ENCODE results near the gene DPP6. TPM values are rescaled to one million over a fixed set of nuclear protein-coding genes. Genes with fewer than 3 reads are reported as not detected.
"Not testable (repeated sequence)": the region's sequence is repeated elsewhere in the genome, so short reads cannot be mapped to it uniquely, and the experiment has no call there.

Gene DPP6
- total RNA-seq, 1 experiment from 2014 or later: not detected

DNA sequence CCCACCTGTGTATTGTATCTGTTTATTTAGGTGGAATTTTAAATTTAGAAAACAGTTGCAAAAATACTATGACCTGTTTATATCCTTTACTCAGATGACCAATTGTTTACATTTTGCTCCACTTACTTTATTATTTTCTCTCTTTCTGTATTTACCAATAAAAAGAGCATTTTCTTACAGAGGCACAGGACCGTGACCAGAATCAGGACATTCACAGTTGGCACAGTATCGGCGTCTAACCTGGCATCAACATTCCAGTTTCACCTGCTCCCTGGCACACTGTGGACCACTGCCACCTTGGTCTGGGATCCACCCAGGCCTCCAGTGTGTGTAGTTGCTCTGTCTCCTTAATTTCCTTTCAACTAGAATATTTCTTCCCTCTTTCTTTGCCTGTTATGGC is 39.9 kb downstream of the DPP6 start:
- CTCF ChIA-PET; H3K4me3 Mint-ChIP-seq; DNase-seq (ENCODE audit: low spot score); POLR2A ChIA-PET; H3K27ac Mint-ChIP-seq; ATAC-seq; H3K4me1 Mint-ChIP-seq; H3K27me3 Mint-ChIP-seq (ENCODE audit: low read depth): not testable (repeated sequence)
- Mint-ChIP-seq H3K36me3 (peaks cover 26% of the 10 kb centered on the region), H3K9me3 (peaks cover 15% of the 10 kb centered on the region)

DNA sequence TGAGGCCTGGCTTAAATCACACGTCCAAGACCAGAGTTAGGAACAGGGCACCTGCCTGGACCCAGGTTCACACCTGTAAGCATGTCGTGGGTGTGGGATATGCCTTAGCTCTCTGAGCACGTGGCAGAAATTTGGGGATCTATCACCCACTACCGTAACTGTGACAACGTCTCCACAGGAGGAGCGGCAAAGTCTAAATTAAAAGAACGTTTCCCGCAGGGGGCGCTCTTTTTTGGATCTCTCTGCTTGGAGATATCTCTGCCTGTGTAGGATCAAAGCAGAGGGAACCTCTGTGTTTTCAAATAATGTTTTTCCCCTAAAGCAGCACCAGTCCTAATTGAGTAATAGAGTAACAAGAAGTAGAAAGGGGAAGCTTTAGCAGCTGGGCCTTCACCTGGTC is 43.0 kb downstream of the DPP6 start:
- H3K4me3 Mint-ChIP-seq; ATAC-seq; DNase-seq (ENCODE audit: low spot score); H3K4me1 Mint-ChIP-seq; H3K27ac Mint-ChIP-seq; CTCF ChIA-PET; POLR2A ChIA-PET; H3K27me3 Mint-ChIP-seq (ENCODE audit: low read depth): not testable (repeated sequence)
- Mint-ChIP-seq H3K9me3 (peaks cover 16% of the 10 kb centered on the region), H3K36me3 (peaks cover 23% of the 10 kb centered on the region)

DNA sequence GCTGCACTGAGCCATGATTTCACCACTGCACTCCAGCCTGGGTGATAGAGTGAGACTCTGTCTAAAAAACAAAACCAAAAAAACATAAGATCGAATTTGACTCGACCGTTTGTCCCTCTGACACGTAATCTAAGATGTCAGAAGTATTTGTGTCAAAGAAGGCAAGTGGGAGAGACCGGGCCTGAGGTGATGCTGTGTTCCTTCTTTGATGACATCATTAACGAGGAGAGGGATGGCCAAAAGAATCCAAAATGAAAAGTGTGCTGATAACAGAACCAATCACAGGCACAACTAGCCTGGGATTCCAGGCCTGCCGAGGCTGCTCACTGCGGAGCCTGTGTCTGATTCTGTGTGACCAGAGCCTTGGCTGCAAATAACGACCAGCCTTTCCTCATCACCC is 52.9 kb downstream of the DPP6 start:
- DNase-seq (ENCODE audit: low spot score); H3K27ac Mint-ChIP-seq; POLR2A ChIA-PET; H3K4me3 Mint-ChIP-seq; H3K4me1 Mint-ChIP-seq; CTCF ChIA-PET; ATAC-seq: not testable (repeated sequence)
- Mint-ChIP-seq H3K27me3 (ENCODE audit: low read depth) (peaks cover 16% of the 10 kb centered on the region), H3K36me3 (peaks cover 42% of the 10 kb centered on the region), H3K9me3 (peaks cover 42% of the 10 kb centered on the region)

DNA sequence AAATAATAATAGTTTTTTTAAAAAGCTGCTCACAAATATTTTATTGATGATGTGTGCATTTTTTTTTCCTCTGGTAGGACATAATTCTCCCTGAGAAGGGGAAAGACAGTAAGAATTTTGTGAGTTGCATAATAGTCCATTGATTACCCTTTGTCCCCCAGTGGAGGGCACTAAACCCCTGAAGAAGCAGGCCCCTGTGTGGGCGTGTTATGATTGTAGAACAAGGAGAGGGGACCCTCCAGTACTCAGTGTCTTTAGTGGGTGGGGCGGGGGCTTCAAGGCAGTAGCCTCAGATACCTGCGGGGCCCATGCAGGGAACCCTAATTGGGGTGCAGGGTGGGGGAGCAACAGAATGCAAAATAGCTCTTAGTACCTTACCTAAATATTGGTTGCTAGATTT is 57.4 kb downstream of the DPP6 start:
- H3K27ac Mint-ChIP-seq; CTCF ChIA-PET; H3K4me1 Mint-ChIP-seq; H3K27me3 Mint-ChIP-seq (ENCODE audit: low read depth); H3K4me3 Mint-ChIP-seq; POLR2A ChIA-PET; DNase-seq (ENCODE audit: low spot score): not testable (repeated sequence)
- H3K9me3 Mint-ChIP-seq: peaks cover 55% of the 10 kb centered on the region
- ATAC-seq: peak; percentile 64
- H3K36me3 Mint-ChIP-seq: peaks cover 41% of the 10 kb centered on the region

DNA sequence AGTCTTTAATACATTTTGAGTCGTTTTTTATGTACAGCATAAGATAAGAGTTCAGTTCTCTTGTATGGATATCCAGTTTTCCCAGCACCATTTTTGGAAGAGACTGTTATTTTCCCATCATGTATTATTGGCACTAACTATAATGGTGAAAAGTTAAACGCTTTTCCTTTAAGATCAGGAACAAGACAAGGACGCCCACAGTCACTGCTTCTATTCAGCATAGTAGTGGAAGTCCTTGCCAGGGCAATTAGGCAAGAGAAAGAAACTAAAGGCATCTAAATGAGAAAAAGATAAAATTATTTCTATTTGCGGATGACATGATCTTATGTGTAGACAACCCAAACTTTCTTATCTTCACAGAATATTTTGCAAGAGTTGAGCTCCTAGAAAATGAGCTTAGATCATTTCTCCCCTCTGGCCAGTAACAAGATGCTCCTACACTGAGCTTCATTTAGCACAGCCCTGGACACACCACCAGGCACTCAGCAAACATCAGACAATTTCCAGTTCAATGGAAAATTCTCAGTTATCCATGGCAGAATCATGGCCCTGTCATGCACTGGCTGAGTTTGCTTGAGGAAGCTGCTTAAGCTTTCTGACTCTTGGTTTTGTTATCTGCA is 61.6 kb downstream of the DPP6 start:
- H3K4me1 Mint-ChIP-seq: not testable (repeated sequence)

DNA sequence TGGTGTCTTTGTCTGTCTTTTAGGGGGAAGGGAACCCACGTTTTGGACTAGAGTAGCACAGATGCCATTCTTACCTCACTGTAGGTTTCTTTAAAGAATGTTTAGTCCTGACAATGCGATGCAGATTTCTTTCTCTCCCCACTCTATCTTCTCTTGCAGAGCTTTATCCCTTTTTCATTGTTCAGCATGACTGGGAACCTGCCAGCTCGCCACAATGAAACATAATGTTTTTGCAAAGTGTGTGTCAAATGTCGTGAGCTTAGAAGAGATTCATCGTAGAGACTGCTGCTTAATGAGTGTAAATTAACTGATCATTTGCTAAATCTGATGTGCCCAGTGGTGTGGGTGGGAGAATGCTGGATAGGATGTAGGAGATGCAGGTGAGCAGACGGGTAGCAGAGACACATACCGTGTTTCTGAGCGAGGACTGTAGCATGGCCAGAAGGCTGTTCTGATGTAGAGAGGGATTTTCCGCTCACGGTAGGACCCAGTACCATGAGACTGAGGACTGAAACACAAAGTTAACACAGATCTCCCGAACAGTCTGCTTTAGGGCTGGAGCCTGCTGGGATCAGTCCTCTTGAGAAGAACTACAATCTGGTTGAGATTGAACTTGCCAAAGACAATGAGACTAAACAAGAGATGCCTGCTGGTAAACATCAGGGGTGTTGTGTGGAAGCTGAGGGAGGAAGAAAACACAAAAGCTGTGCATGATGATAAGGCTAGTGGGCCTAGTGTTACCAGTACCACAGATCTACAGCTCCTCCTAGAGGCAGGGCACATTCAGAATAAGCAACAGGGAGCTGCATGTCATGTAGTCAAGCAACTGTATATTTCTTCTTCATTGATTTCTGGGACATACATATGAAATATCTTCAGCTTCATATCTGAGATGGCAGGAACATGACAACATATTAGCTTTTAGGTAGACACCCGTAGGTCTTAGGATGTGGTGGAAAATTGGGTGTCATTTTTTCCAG is 65.5 kb downstream of the DPP6 start:
- ATAC-seq: 0 out of 2 replicates have a peak, but pooled peaks have one; percentile 18
- DNase-seq (ENCODE audit: low spot score); CTCF ChIA-PET; H3K4me1 Mint-ChIP-seq; H3K27ac Mint-ChIP-seq; H3K4me3 Mint-ChIP-seq; H3K27me3 Mint-ChIP-seq (ENCODE audit: low read depth); POLR2A ChIA-PET: not testable (repeated sequence)
- peaks cover 53% of the 10 kb centered on the region for H3K9me3 Mint-ChIP-seq
- peaks cover 42% of the 10 kb centered on the region for H3K36me3 Mint-ChIP-seq

More for the DNA sequence above, 61.6 kb downstream of the DPP6 start:
- Mint-ChIP-seq H3K36me3 (peaks cover 32% of the 10 kb centered on the region), H3K9me3 (peaks cover 45% of the 10 kb centered on the region)
- DNase-seq (ENCODE audit: low spot score); POLR2A ChIA-PET; H3K27ac Mint-ChIP-seq; H3K4me3 Mint-ChIP-seq; CTCF ChIA-PET; H3K27me3 Mint-ChIP-seq (ENCODE audit: low read depth); ATAC-seq: not testable (repeated sequence)

DNA sequence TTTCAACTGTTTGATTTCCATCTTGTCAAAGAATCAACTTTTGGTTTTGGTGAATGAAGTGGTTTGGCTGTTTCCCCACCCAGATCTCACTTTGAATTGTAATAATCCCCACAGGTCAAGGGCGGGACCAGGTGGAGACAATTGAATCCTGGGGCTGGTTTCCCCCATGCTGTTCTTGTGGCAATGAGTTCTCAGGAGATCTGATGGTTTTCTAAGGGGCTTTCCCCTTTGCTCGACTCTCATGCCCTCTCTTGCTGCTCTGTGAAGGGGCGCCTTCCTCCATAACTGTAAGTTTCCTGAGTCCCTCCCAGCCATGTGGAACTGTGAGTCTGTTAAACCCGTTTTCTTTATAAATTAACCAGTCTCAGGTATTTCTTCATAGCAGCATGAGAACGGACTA is 68.6 kb downstream of the DPP6 start:
- H3K4me1 Mint-ChIP-seq; H3K4me3 Mint-ChIP-seq; H3K27ac Mint-ChIP-seq; CTCF ChIA-PET; ATAC-seq; DNase-seq (ENCODE audit: low spot score); POLR2A ChIA-PET; H3K27me3 Mint-ChIP-seq (ENCODE audit: low read depth): not testable (repeated sequence)
- Mint-ChIP-seq H3K9me3 (peaks cover 56% of the 10 kb centered on the region), H3K36me3 (peaks cover 51% of the 10 kb centered on the region)

DNA sequence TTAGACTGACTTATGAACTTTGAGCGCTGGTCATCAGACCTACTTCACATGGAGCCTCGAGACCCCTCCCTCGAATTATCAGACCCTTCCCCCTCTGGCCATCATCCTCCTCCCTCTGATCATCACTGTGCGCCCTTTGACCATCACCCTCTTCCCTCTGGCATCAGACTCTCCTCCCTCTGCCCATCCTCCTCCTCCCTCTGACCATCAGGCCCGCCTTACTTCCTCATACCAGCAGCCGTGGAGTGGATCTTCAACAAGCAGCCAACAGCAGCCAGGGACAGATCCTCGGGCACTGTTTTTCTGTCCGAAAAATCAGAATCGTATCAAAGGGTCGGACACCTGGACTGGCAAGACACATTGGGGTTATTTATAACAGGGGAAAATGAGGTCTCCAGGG is 70.5 kb downstream of the DPP6 start:
- ATAC-seq; H3K4me1 Mint-ChIP-seq; H3K4me3 Mint-ChIP-seq; CTCF ChIA-PET; DNase-seq (ENCODE audit: low spot score); H3K27me3 Mint-ChIP-seq (ENCODE audit: low read depth); H3K27ac Mint-ChIP-seq; POLR2A ChIA-PET: not testable (repeated sequence)
- H3K36me3 Mint-ChIP-seq: peaks cover 45% of the 10 kb centered on the region
- peaks cover 54% of the 10 kb centered on the region for H3K9me3 Mint-ChIP-seq

DNA sequence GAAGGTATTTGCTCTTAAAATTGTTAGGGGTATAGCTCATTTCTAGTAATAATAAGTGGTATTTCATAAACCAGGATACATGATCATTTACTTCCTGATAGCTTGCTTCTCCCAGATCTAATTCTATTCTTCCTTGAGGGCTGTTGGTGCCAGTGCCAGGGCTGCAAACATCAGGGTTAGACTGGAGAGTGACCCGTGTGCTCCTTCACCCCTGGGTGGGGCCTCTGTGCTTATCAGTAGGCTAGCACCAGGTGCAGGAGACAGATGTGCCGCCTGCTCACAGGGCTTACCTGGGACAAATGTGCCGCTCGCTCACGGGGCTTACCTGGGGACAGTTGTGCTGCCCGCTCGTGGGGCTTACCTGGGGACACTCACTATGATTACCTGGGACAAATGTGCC is 71.2 kb downstream of the DPP6 start:
- H3K27ac Mint-ChIP-seq; CTCF ChIA-PET; H3K4me1 Mint-ChIP-seq; H3K27me3 Mint-ChIP-seq (ENCODE audit: low read depth); ATAC-seq; DNase-seq (ENCODE audit: low spot score); H3K4me3 Mint-ChIP-seq; POLR2A ChIA-PET: not testable (repeated sequence)
- peaks cover 51% of the 10 kb centered on the region for H3K9me3 Mint-ChIP-seq
- peaks cover 42% of the 10 kb centered on the region for H3K36me3 Mint-ChIP-seq

DNA sequence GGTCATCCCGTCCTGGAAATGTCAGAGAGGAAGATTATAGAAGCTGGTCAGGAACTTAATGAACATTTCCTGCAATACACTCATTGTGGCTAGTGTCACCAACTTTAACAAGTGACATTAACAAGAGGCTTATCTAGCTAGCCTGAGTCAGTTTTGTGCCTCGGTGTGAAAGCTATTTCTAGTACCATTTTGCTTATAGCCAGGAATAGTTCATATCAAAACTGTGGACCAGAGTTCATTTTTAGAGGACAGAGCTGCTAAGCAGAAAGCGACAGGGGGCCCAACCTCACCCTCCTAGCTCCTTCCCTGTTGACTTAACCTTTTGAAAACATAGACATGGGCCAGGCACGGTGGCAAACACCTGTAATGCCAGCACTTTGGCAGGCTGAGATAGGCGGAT is 76.9 kb downstream of the DPP6 start:
- POLR2A ChIA-PET, H3K4me3 Mint-ChIP-seq: not testable (repeated sequence)

DNA sequence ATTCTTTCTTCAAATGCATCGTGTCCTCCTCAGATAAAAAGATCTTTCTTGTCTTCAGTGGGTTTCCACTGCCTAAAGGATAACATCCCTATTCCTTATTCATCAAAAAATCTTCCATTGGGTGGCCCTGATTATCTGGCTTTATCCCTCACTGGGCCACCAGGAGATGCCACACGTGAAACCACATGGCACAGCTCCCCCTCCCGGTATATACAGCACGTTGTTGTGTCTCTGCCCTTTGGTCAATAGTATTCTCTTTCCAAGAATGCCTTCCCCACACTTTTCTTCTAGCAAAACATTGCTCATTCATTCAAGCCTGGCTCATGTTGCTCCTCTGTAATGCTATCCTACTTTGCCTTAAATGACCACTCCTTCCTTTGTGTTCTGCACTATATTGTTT is 80.4 kb downstream of the DPP6 start:
- H3K4me1 Mint-ChIP-seq; H3K4me3 Mint-ChIP-seq; CTCF ChIA-PET; H3K27ac Mint-ChIP-seq; H3K27me3 Mint-ChIP-seq (ENCODE audit: low read depth); POLR2A ChIA-PET; DNase-seq (ENCODE audit: low spot score): not testable (repeated sequence)
- peak; percentile 51 for ATAC-seq
- H3K36me3 Mint-ChIP-seq: peaks cover 52% of the 10 kb centered on the region
- H3K9me3 Mint-ChIP-seq: peaks cover 48% of the 10 kb centered on the region

More for the DNA sequence above, 76.9 kb downstream of the DPP6 start:
- H3K4me1 Mint-ChIP-seq; ATAC-seq; CTCF ChIA-PET; DNase-seq (ENCODE audit: low spot score); H3K27me3 Mint-ChIP-seq (ENCODE audit: low read depth); H3K27ac Mint-ChIP-seq: not testable (repeated sequence)
- H3K9me3 Mint-ChIP-seq: peaks cover 52% of the 10 kb centered on the region
- peaks cover 51% of the 10 kb centered on the region for H3K36me3 Mint-ChIP-seq

DNA sequence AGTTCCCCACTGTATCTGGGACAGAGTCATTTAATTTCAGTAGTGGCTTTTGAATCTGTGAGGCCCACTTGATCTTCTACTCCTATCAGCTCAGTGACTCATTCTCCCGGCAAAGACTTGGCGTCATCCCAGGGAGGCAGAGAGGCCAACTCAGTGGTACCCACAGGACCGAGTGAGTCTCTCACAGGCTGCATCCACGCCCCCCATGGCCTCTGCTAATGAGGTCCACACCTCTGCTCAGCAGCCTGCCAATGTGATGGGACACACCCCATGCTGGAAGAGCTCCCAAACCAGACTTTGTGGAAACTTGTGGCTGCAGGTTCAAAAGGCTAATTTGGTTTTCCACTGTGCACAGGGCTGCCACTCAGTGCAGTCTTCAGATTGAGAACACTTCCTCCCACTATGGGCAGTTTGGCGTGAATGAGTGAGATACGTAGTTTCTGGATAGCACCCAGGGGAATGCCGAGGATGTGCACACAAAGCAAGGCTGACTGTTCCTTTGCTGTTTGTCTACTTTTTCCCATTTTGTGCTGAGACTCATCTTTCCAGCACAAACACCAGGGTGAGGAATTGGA is 81.6 kb downstream of the DPP6 start:
- ATAC-seq; POLR2A ChIA-PET; CTCF ChIA-PET; H3K4me1 Mint-ChIP-seq; H3K4me3 Mint-ChIP-seq; DNase-seq (ENCODE audit: low spot score); H3K27ac Mint-ChIP-seq; H3K27me3 Mint-ChIP-seq (ENCODE audit: low read depth): not testable (repeated sequence)
- H3K9me3 Mint-ChIP-seq: peaks cover 57% of the 10 kb centered on the region
- H3K36me3 Mint-ChIP-seq: peaks cover 55% of the 10 kb centered on the region
